ENCODE measurements around the gene DHODH. TPM values are rescaled to one million over a fixed set of nuclear protein-coding genes. Genes with fewer than 3 reads are reported as not detected.

DHODH gene
- polyA plus RNA-seq, 2 of the 4 experiments (the other 2 are of a cell fraction): 9.7 to 13.2 TPM

DNA sequence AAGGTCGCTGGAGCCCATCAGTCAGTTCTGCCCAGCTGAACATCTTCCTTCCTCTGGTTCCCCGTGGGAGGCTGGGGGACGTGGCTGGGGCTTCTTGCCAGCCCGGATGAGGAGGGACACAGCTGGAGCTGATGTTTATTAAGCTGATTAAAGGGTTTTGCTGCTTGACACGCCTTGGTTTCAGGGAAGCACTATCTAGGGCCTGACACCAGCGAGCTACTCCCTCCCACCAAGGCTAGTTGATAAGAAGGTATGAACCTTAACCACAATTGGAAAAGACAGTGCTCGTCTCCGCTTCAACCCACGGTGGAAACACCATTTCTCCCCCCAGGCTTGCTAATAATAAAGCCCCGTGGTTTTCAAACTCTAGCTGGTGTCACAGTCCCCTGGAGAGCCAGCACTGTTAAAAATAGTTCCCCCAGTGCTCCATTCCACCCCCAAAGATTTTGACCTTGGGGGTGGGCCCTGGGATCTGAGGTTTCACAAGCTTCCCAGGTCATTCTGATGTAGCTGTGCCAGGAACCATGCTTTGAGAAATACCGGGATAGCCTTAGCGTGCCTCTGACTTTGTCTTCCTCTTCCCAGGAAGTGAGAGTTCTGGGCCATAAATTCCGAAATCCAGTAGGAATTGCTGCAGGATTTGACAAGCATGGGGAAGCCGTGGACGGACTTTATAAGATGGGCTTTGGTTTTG is 5.5 kb downstream of the DHODH start:
- no peak for TF ChIP-seq SREBF2 (IDR thresholded peaks at IDR 0.05)
- TF ChIP-seq HOXB5 (CRISPR knock-in tag; IDR thresholded peaks at IDR 0.05): no peak
- TF ChIP-seq, protein P1, sequence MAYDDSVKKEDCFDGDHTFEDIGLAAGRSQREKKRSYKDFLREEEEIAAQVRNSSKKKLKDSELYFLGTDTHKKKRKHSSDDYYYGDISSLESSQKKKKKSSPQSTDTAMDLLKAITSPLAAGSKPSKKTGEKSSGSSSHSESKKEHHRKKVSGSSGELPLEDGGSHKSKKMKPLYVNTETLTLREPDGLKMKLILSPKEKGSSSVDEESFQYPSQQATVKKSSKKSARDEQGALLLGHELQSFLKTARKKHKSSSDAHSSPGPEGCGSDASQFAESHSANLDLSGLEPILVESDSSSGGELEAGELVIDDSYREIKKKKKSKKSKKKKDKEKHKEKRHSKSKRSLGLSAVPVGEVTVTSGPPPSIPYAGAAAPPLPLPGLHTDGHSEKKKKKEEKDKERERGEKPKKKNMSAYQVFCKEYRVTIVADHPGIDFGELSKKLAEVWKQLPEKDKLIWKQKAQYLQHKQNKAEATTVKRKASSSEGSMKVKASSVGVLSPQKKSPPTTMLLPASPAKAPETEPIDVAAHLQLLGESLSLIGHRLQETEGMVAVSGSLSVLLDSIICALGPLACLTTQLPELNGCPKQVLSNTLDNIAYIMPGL (CRISPR knock-in tag; IDR thresholded peaks at IDR 0.05; ENCODE audit: borderline replicate concordance): no peak
- TF ChIP-seq HOXB13 (CRISPR knock-in tag; IDR thresholded peaks at IDR 0.05; ENCODE audit: low read depth): no peak
- TF ChIP-seq, protein P2, sequence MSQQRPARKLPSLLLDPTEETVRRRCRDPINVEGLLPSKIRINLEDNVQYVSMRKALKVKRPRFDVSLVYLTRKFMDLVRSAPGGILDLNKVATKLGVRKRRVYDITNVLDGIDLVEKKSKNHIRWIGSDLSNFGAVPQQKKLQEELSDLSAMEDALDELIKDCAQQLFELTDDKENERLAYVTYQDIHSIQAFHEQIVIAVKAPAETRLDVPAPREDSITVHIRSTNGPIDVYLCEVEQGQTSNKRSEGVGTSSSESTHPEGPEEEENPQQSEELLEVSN (IDR thresholded peaks at IDR 0.05; ENCODE audit: borderline replicate concordance, low read depth): no peak
- TF ChIP-seq RCOR1 (IDR thresholded peaks at IDR 0.05; ENCODE audit: low read depth, low read length): no peak
- no peak for TF ChIP-seq TP53 (CRISPR knock-in tag; IDR thresholded peaks at IDR 0.05)
- TF ChIP-seq ZNF302 (CRISPR knock-in tag; IDR thresholded peaks at IDR 0.05): no peak
- TF ChIP-seq MAZ (IDR thresholded peaks at IDR 0.05; ENCODE audit: borderline replicate concordance, low read depth, low read length): no peak
- TF ChIP-seq FOSL2 (IDR thresholded peaks at IDR 0.05): no peak
- no peak for TF ChIP-seq FOSL2 (CRISPR knock-in tag; IDR thresholded peaks at IDR 0.05)
- TF ChIP-seq, protein P3, sequence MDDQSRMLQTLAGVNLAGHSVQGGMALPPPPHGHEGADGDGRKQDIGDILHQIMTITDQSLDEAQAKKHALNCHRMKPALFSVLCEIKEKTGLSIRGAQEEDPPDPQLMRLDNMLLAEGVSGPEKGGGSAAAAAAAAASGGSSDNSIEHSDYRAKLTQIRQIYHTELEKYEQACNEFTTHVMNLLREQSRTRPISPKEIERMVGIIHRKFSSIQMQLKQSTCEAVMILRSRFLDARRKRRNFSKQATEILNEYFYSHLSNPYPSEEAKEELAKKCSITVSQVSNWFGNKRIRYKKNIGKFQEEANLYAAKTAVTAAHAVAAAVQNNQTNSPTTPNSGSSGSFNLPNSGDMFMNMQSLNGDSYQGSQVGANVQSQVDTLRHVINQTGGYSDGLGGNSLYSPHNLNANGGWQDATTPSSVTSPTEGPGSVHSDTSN (IDR thresholded peaks at IDR 0.05): no peak
- TF ChIP-seq RAD21 (conservative IDR thresholded peaks at IDR 0.05 in 1 of 2, IDR thresholded peaks at IDR 0.05 in 1 of 2): no peak
- no peak for TF ChIP-seq FOXS1 (CRISPR knock-in tag; IDR thresholded peaks at IDR 0.05)
- TF ChIP-seq, protein P4, sequence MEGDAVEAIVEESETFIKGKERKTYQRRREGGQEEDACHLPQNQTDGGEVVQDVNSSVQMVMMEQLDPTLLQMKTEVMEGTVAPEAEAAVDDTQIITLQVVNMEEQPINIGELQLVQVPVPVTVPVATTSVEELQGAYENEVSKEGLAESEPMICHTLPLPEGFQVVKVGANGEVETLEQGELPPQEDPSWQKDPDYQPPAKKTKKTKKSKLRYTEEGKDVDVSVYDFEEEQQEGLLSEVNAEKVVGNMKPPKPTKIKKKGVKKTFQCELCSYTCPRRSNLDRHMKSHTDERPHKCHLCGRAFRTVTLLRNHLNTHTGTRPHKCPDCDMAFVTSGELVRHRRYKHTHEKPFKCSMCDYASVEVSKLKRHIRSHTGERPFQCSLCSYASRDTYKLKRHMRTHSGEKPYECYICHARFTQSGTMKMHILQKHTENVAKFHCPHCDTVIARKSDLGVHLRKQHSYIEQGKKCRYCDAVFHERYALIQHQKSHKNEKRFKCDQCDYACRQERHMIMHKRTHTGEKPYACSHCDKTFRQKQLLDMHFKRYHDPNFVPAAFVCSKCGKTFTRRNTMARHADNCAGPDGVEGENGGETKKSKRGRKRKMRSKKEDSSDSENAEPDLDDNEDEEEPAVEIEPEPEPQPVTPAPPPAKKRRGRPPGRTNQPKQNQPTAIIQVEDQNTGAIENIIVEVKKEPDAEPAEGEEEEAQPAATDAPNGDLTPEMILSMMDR (IDR thresholded peaks at IDR 0.05): no peak
- no peak for TF ChIP-seq POLR2AphosphoS2 (conservative IDR thresholded peaks at IDR 0.05; ENCODE audit: low read length)
- TF ChIP-seq, protein P5, sequence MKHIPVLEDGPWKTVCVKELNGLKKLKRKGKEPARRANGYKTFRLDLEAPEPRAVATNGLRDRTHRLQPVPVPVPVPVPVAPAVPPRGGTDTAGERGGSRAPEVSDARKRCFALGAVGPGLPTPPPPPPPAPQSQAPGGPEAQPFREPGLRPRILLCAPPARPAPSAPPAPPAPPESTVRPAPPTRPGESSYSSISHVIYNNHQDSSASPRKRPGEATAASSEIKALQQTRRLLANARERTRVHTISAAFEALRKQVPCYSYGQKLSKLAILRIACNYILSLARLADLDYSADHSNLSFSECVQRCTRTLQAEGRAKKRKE (CRISPR knock-in tag; IDR thresholded peaks at IDR 0.05; ENCODE audit: low read depth): no peak
- TF ChIP-seq TFCP2L1 (CRISPR knock-in tag; IDR thresholded peaks at IDR 0.05): no peak
- TF ChIP-seq, protein P6, sequence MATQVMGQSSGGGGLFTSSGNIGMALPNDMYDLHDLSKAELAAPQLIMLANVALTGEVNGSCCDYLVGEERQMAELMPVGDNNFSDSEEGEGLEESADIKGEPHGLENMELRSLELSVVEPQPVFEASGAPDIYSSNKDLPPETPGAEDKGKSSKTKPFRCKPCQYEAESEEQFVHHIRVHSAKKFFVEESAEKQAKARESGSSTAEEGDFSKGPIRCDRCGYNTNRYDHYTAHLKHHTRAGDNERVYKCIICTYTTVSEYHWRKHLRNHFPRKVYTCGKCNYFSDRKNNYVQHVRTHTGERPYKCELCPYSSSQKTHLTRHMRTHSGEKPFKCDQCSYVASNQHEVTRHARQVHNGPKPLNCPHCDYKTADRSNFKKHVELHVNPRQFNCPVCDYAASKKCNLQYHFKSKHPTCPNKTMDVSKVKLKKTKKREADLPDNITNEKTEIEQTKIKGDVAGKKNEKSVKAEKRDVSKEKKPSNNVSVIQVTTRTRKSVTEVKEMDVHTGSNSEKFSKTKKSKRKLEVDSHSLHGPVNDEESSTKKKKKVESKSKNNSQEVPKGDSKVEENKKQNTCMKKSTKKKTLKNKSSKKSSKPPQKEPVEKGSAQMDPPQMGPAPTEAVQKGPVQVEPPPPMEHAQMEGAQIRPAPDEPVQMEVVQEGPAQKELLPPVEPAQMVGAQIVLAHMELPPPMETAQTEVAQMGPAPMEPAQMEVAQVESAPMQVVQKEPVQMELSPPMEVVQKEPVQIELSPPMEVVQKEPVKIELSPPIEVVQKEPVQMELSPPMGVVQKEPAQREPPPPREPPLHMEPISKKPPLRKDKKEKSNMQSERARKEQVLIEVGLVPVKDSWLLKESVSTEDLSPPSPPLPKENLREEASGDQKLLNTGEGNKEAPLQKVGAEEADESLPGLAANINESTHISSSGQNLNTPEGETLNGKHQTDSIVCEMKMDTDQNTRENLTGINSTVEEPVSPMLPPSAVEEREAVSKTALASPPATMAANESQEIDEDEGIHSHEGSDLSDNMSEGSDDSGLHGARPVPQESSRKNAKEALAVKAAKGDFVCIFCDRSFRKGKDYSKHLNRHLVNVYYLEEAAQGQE (IDR thresholded peaks at IDR 0.05): no peak
- no peak overlapping the region for H3K4me3 ChIP-seq
- ChIA-PET POLR2A (no interaction called here), CTCF (interaction anchor here (1.2 to 2.2 kb wide), 3 partner anchors 18 to 131 kb away, joined by 4 to 5 read pairs (median 5); no protein-coding TSS in a partner anchor)
- no peaks in the 10 kb centered on the region for H3K9me3 ChIP-seq
- no peak for ATAC-seq
- FAIRE-seq: no peak
- no peak overlapping the region for H3K4me2 ChIP-seq
- DNase-seq (ENCODE audit: low read depth in 1 of 2, low spot score in 1 of 2): no peak
- 91% methylated on average over 15 of the region's 15 CpGs for WGBS (ENCODE audit: missing lambda C conversion rate)
- no peak overlapping the region for H3K27ac ChIP-seq
- H3K4me1 ChIP-seq: no peaks in the 10 kb centered on the region

All from A549 (cell line).